CD4-positive, alpha-beta T cell (primary cell): ENCODE measurements around the gene TEDDM1. TPM values are rescaled to one million over a fixed set of nuclear protein-coding genes. Genes with fewer than 3 reads are reported as not detected.

Experiments used
- ATAC-seq: fragments of 200-7000 bp; cut with Tn5 transposase; one replicate; pipeline ENCODE4 v1.10.0; 2022; ENCODE audit warnings: mild to moderate bottlenecking; ENCODE audit not compliant: poor library complexity
- CTCF ChIA-PET: fragments of 350-600 bp; sonication (Branson Sonifier 250); formaldehyde crosslinking; loops from one replicate; lab custom pipeline; 2021; ENCODE audit warnings: antibody characterized with exemption, inconsistent platforms; lab: Charles Lee
- POLR2A ChIA-PET: fragments of 350-600 bp; sonication (Branson Sonifier 250); formaldehyde crosslinking; loops from one replicate; lab custom pipeline; 2021; ENCODE audit warnings: antibody characterized with exemption, inconsistent platforms; lab: Charles Lee
- DNase-seq, 14 experiments: peaks; one replicate each; pipeline ENCODE4 v3.0.0-alpha.2; 2013 to 2020; ENCODE audit warnings: mixed read lengths in 2 of 14
- H3K27ac ChIP-seq, 2 donors: one replicate each; pipeline versions ENCODE4 v1.5.1 to v1.7.0; 2013; ENCODE audit warnings: low read length in 2 of 2, low read depth in 1 of 2, mild to moderate bottlenecking in 1 of 2
- H3K27me3 ChIP-seq, 2 experiments: 1 replicate in 1 of 2; 2 replicates in 1 of 2; pipeline versions ENCODE4 v1.6.1 to v1.7.0; 2013; ENCODE audit warnings: low read length in 2 of 2, control low read depth in 1 of 2, mild to moderate bottlenecking in 1 of 2, moderate library complexity in 1 of 2; ENCODE audit not compliant: insufficient read depth in 2 of 2, control insufficient read depth in 1 of 2
- H3K36me3 ChIP-seq: one replicate; pipeline ENCODE4 v1.6.1; 2013; ENCODE audit warnings: low read length, control low read depth; ENCODE audit not compliant: insufficient read depth
- H3K4me1 ChIP-seq: one replicate; pipeline ENCODE4 v1.6.1; 2013; ENCODE audit warnings: low read length, control low read depth; ENCODE audit not compliant: insufficient read depth
- H3K4me3 ChIP-seq: one replicate; pipeline ENCODE4 v1.5.1; 2013; ENCODE audit warnings: mild to moderate bottlenecking, low read length, moderate library complexity
- H3K9me3 ChIP-seq, 2 experiments: 1 replicate in 1 of 2; 2 replicates in 1 of 2; pipeline versions ENCODE4 v1.6.1 to v1.7.0; 2013; ENCODE audit warnings: low read length in 2 of 2, mild to moderate bottlenecking in 2 of 2, control low read depth in 1 of 2, moderate library complexity in 1 of 2; ENCODE audit not compliant: control insufficient read depth in 1 of 2, insufficient read depth in 1 of 2
- H3K27ac Mint-ChIP-seq: one replicate; pipeline ENCODE4 v1.8.0; 2020; ENCODE audit warnings: mixed read lengths
- H3K27me3 Mint-ChIP-seq: one replicate; pipeline ENCODE4 v1.8.0; 2021; ENCODE audit warnings: mixed read lengths
- H3K36me3 Mint-ChIP-seq: one replicate; pipeline ENCODE4 v1.8.0; 2021; ENCODE audit warnings: low read depth, mixed read lengths
- H3K4me1 Mint-ChIP-seq: one replicate; pipeline ENCODE4 v1.8.0; 2021; ENCODE audit warnings: low read depth, mixed read lengths
- H3K4me3 Mint-ChIP-seq: one replicate; pipeline ENCODE4 v1.8.0; 2020; ENCODE audit warnings: mild to moderate bottlenecking, mixed read lengths
- H3K9me3 Mint-ChIP-seq: one replicate; pipeline ENCODE4 v1.8.0; 2020; ENCODE audit warnings: mixed read lengths
- intact Hi-C, 2 experiments: fragments of 100-400 bp; cut with DNase I in 1 of 2; cut with micrococcal nuclease in 1 of 2; formaldehyde crosslinking; loops; one replicate each; pipeline versions ENCODE4 v1.15.1 to v1.9.0; 2023 to 2025; cut with DNase I, micrococcal nuclease
- total RNA-seq, 174 experiments: library from RNA in 2 of 174; stranded (reverse) in 2 of 174; gene quantifications; one replicate each; pipeline ENCODE4 v1.2.3 and lab custom pipeline; 2021 to 2026
- TF ChIP-seq, protein P1 (sequence below): fragments of 200-600 bp; IDR thresholded peaks from one replicate; pipeline ENCODE4 v1.8.0; 2022; ENCODE audit warnings: antibody characterized with exemption, mild to moderate bottlenecking

The TEDDM1 gene
- total RNA-seq, 2 experiments from 2014 or later, result not detected

GRCh38 chr1:182405578-182405977, 5.1 kb upstream of the TEDDM1 start:
- H3K9me3 ChIP-seq, result no peaks in the 10 kb centered on the region
- no peaks in the 10 kb centered on the region for H3K4me1 ChIP-seq
- H3K4me3 ChIP-seq, result no peak overlapping the region
- Mint-ChIP-seq H3K27me3 (peaks cover 48% of the 10 kb centered on the region), H3K4me1 (no peaks in the 10 kb centered on the region), H3K9me3 (no peaks in the 10 kb centered on the region), H3K27ac (no peak overlapping the region), H3K36me3 (no peaks in the 10 kb centered on the region), H3K4me3 (no peak overlapping the region)
- H3K27ac ChIP-seq, result no peak overlapping the region
- ATAC-seq (no peak), DNase-seq (no peak)
- intact Hi-C loops, result no loop called here
- no peaks in the 10 kb centered on the region for H3K36me3 ChIP-seq
- ChIA-PET POLR2A (no interaction called here), CTCF (interaction anchor here (1.1 kb wide), 1 partner anchor 9 kb away, joined by 4 read pairs; no protein-coding TSS in a partner anchor)
- TF ChIP-seq, protein P1, sequence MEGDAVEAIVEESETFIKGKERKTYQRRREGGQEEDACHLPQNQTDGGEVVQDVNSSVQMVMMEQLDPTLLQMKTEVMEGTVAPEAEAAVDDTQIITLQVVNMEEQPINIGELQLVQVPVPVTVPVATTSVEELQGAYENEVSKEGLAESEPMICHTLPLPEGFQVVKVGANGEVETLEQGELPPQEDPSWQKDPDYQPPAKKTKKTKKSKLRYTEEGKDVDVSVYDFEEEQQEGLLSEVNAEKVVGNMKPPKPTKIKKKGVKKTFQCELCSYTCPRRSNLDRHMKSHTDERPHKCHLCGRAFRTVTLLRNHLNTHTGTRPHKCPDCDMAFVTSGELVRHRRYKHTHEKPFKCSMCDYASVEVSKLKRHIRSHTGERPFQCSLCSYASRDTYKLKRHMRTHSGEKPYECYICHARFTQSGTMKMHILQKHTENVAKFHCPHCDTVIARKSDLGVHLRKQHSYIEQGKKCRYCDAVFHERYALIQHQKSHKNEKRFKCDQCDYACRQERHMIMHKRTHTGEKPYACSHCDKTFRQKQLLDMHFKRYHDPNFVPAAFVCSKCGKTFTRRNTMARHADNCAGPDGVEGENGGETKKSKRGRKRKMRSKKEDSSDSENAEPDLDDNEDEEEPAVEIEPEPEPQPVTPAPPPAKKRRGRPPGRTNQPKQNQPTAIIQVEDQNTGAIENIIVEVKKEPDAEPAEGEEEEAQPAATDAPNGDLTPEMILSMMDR, result no peak
- H3K27me3 ChIP-seq, result peaks cover 12 to 15% of the 10 kb centered on the region in 2 experiments

DNA sequence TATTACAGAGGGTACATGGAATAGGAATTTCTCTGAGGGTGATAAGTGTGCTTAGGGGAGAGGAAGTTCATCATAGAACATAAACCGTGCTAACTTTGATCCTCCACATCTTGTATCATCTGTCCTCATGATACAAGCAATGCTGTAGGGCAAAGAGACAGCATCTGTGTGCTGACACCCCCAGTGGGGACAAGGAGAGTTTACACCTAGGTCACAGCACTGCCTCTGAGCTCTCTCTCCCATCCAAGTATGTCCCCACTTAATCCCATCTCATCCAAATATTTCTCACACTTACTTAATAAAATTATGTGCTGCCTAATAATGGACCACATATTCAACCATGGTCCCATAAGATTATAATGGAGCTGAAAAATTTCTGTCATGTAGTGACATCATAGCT, 4.3 kb upstream of the TEDDM1 start:
- Mint-ChIP-seq H3K27ac (no peak overlapping the region), H3K9me3 (no peaks in the 10 kb centered on the region), H3K4me3 (no peak overlapping the region), H3K36me3 (no peaks in the 10 kb centered on the region), H3K27me3 (peaks cover 42% of the 10 kb centered on the region), H3K4me1 (no peaks in the 10 kb centered on the region)
- DNase-seq (no peak), ATAC-seq (no peak)
- Histone ChIP-seq H3K4me3 (no peak overlapping the region), H3K4me1 (no peaks in the 10 kb centered on the region), H3K9me3 (no peaks in the 10 kb centered on the region), H3K36me3 (no peaks in the 10 kb centered on the region), H3K27ac (no peak overlapping the region), H3K27me3 (peaks cover 12 to 15% of the 10 kb centered on the region in 2 experiments)
- TF ChIP-seq, protein P1, result no peak
- ChIA-PET POLR2A (no interaction called here), CTCF (interaction anchor here (1.1 kb wide), 1 partner anchor 8 kb away, joined by 4 read pairs; no protein-coding TSS in a partner anchor)
- intact Hi-C loops, result no loop called here

DNA sequence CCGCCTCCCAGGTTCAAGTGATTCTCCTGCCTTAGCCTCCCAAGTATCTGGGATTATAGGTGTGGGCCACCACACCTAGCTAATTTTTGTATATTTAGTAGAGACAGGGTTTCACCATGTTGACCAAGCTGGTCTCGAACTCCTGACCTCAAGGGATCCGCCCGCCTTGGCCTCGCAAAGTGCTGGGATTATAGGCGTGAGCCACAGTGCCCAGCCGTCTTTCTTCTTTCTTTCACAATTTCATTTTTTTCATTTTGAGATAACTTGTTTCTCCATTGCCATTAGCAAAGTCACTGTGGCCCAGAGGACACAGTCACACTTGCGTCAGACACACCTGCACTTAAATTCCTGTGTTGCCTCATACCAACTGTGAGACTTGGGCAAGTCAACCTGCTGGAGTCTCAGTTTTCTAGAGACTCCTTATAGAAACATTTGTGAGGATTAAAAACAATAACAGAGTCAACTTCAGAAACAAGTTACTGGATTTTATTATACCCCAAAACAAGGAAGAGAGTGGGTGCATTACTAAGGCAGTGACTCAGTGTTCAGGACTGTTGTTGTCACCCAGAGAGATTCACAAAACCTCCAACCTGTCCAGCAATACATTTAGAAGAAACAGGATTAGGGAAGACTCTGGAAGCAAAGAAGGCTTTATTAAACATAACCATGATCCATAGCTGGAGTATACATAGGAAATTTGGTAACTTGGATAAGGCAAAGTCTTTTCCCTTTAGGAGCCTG, 2.6 kb downstream of the TEDDM1 start:
- intact Hi-C loops, result loop anchor here in 1 of 2 experiments (2.0 to 10.0 kb wide), 2 partner anchors 919 to 1203 kb away; no protein-coding TSS in a partner anchor

More for the DNA sequence above, 2.6 kb downstream of the TEDDM1 start:
- no peaks in the 10 kb centered on the region for H3K36me3 ChIP-seq
- no peak for ATAC-seq
- no peak for DNase-seq
- Mint-ChIP-seq H3K27ac (no peak overlapping the region), H3K4me1 (peaks cover 11% of the 10 kb centered on the region), H3K27me3 (peaks cover 14% of the 10 kb centered on the region), H3K9me3 (no peaks in the 10 kb centered on the region), H3K4me3 (no peak overlapping the region), H3K36me3 (no peaks in the 10 kb centered on the region)
- TF ChIP-seq, protein P1, result no peak
- H3K4me1 ChIP-seq, result peaks cover 3% of the 10 kb centered on the region
- POLR2A ChIA-PET, result interaction anchor here (1.7 to 2.5 kb wide), 2 partner anchors 254 to 313 kb away, joined by 8 to 22 read pairs; no protein-coding TSS in a partner anchor
- H3K27ac ChIP-seq, result no peak overlapping the region
- no peaks in the 10 kb centered on the region for H3K27me3 ChIP-seq
- CTCF ChIA-PET, result interaction anchor here (1.1 to 2.7 kb wide), 4 partner anchors 15 to 313 kb away, joined by 3 to 67 read pairs (median 18); no protein-coding TSS in a partner anchor
- no peaks in the 10 kb centered on the region for H3K9me3 ChIP-seq
- no peak overlapping the region for H3K4me3 ChIP-seq
